Natural killer cell treated with Interleukin-12 subunit alpha and Interleukin-12 subunit beta and Interleukin-15 and Interleukin-18, amount 100 ng/mL, for 72 hours (primary cell): ENCODE results near the gene TRIM14. TPM values are rescaled to one million over a fixed set of nuclear protein-coding genes. Genes with fewer than 3 reads are reported as not detected.
A peak's percentile ranks its signal among the peaks of the same experiment; 100 is the strongest.

Source experiments
- ATAC-seq, 2 donors: fragments of 150-1000 bp; cut with Tn5 transposase in 1 of 2; sonication (Bioruptor Pico), chemical (Tn5 transposase) in 1 of 2; 2 replicates each; pipeline ENCODE4 v1.10.0; 2021
- DNase-seq: peaks from one replicate; pipeline ENCODE4 v3.0.0; 2022; ENCODE audit warnings: low spot score
- H3K27ac Mint-ChIP-seq, 2 donors: 1 replicate in 1 of 2; 2 replicates in 1 of 2; pipeline ENCODE4 v1.8.0; 2022; ENCODE audit warnings: mixed read lengths in 2 of 2, mild to moderate bottlenecking in 1 of 2, moderate library complexity in 1 of 2
- H3K27me3 Mint-ChIP-seq, 2 donors: 1 replicate in 1 of 2; 2 replicates in 1 of 2; pipeline ENCODE4 v1.8.0; 2022; ENCODE audit warnings: mixed read lengths in 2 of 2
- H3K36me3 Mint-ChIP-seq: one replicate; pipeline ENCODE4 v1.8.0; 2022; ENCODE audit warnings: mixed read lengths
- H3K4me1 Mint-ChIP-seq, 2 donors: 1 replicate in 1 of 2; 2 replicates in 1 of 2; pipeline ENCODE4 v1.8.0; 2022; ENCODE audit warnings: low read depth in 2 of 2, mixed read lengths in 2 of 2, mild to moderate bottlenecking in 1 of 2
- H3K4me3 Mint-ChIP-seq: one replicate; pipeline ENCODE4 v1.8.0; 2022; ENCODE audit warnings: mixed read lengths
- H3K9me3 Mint-ChIP-seq: 2 replicates; pipeline ENCODE4 v1.8.0; 2022; ENCODE audit warnings: mixed read lengths
- total RNA-seq, 2 donors: library from RNA; stranded (reverse); gene quantifications; one replicate each; pipeline ENCODE4 v1.2.3, GENCODE V29; 2022

Gene TRIM14, protein sequence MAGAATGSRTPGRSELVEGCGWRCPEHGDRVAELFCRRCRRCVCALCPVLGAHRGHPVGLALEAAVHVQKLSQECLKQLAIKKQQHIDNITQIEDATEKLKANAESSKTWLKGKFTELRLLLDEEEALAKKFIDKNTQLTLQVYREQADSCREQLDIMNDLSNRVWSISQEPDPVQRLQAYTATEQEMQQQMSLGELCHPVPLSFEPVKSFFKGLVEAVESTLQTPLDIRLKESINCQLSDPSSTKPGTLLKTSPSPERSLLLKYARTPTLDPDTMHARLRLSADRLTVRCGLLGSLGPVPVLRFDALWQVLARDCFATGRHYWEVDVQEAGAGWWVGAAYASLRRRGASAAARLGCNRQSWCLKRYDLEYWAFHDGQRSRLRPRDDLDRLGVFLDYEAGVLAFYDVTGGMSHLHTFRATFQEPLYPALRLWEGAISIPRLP
- 10 to 100 TPM; 29.4 to 49.0 TPM for total RNA-seq

- H3K4me1 Mint-ChIP-seq: peaks cover 24 to 32% of the 10 kb centered on the region in 2 donors
- ATAC-seq: peak; percentile 88 to 93
- peak within 1 kb of the TSS; percentile 89 for H3K4me3 Mint-ChIP-seq
- no peaks in the 10 kb centered on the region for H3K36me3 Mint-ChIP-seq
- peak; percentile 82 for DNase-seq
- H3K27ac Mint-ChIP-seq: peak within 1 kb of the TSS; percentile 83 to 91
- no peaks in the 10 kb centered on the region for H3K9me3 Mint-ChIP-seq
- no peaks in the 10 kb centered on the region for H3K27me3 Mint-ChIP-seq
These were observed at the start of gene TRIM14 for GRCh38 chr9:98118640-98119601. TRIM14 (minus strand) TSS chr9:98119222; CDS start chr9:98119188, 34 bp downstream.

GRCh38 chr9:98168153-98168780 lies 49.2 kb upstream of the TRIM14 start:
- Mint-ChIP-seq H3K27me3 (no peaks in the 10 kb centered on the region), H3K36me3 (no peaks in the 10 kb centered on the region), H3K4me1 (peaks cover 16 to 42% of the 10 kb centered on the region in 2 donors), H3K4me3 (no peak overlapping the region), H3K27ac (no peak overlapping the region), H3K9me3 (no peaks in the 10 kb centered on the region)
- DNase-seq: no peak
- ATAC-seq: peak in 1 of 2 donors; percentile 11

DNA sequence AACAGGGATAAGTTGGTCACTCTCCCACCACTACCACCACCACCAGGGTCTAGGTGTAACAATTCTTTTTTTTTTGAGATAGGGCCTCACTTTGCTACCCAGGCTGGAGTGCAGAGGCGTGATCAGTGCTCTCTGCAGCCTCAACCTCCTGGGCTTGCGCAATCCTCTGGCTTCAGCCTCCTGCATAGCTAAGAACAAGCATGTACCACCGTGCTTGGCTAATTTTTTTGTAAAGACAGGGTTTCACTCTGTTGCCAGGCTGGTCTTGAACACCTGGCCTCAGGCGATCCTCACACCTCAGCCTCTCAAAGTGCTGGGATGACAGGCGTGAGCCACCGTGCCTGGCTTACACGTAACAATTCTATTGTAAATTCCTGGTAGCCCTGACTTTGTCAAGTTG lies 45.9 kb upstream of the TRIM14 start:
- DNase-seq (no peak), ATAC-seq (no peak)
- no peaks in the 10 kb centered on the region for H3K27me3 Mint-ChIP-seq
- no peak overlapping the region for H3K4me3 Mint-ChIP-seq
- no peaks in the 10 kb centered on the region for H3K9me3 Mint-ChIP-seq
- H3K36me3 Mint-ChIP-seq: no peaks in the 10 kb centered on the region
- H3K27ac Mint-ChIP-seq: no peak overlapping the region
- peaks cover 20 to 42% of the 10 kb centered on the region in 2 donors for H3K4me1 Mint-ChIP-seq

DNA sequence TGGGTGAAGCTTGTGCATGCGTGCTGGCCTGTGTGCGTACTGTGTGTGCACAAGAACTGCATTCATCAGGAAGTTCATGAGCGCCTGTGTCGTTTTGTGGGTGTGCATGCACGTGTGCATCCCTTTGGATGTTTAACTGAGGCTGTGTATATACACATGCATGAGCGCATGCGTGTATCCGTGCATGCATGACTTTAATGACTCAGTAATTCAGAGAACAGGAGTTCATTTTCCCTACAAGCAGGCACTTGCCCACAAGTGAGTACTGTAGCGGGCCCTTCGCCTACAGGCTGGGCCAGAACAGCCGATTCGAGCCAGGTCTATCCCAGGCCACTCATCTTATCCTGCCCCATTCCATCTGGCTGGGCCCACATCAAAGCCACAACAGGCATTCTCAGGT lies 43.6 kb upstream of the TRIM14 start:
- H3K4me1 Mint-ChIP-seq: peaks cover 28 to 40% of the 10 kb centered on the region in 2 donors
- no peaks in the 10 kb centered on the region for H3K36me3 Mint-ChIP-seq
- DNase-seq: no peak
- no peaks in the 10 kb centered on the region for H3K9me3 Mint-ChIP-seq
- no peaks in the 10 kb centered on the region for H3K27me3 Mint-ChIP-seq
- H3K27ac Mint-ChIP-seq: no peak overlapping the region
- no peak overlapping the region for H3K4me3 Mint-ChIP-seq
- no peak for ATAC-seq

DNA sequence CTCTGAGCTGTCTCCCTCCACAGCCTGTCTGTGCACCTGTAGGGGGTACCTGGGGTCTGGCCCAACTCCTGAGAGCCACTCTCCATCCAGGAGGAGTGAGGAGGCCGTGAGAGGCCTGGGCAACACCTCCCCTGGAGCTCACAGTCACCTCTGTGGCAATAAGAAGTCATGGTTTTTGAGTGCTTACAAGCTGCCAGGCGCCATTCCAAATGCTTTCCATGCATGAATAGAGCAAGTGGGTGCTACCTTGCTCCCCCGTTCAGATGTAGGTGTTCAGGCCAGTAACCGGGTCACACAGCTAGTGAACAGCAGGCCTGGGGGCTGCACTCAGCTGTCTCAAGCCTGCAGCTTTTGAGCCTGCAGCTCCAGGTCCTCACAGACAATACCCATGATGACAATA lies 42.8 kb upstream of the TRIM14 start:
- no peaks in the 10 kb centered on the region for H3K36me3 Mint-ChIP-seq
- H3K4me3 Mint-ChIP-seq: no peak overlapping the region
- no peak for ATAC-seq
- H3K27me3 Mint-ChIP-seq: no peaks in the 10 kb centered on the region
- peaks cover 28 to 40% of the 10 kb centered on the region in 2 donors for H3K4me1 Mint-ChIP-seq
- no peak for DNase-seq
- H3K27ac Mint-ChIP-seq: no peak overlapping the region
- H3K9me3 Mint-ChIP-seq: no peaks in the 10 kb centered on the region

GRCh38 chr9:98159790-98160189 lies 40.8 kb upstream of the TRIM14 start:
- no peaks in the 10 kb centered on the region for H3K36me3 Mint-ChIP-seq
- peaks cover 28 to 32% of the 10 kb centered on the region in 2 donors for H3K4me1 Mint-ChIP-seq
- DNase-seq (no peak), ATAC-seq (no peak)
- peak overlapping the region; percentile 28 for H3K4me3 Mint-ChIP-seq
- H3K9me3 Mint-ChIP-seq: no peaks in the 10 kb centered on the region
- H3K27ac Mint-ChIP-seq: peak overlapping the region; percentile 74 to 90
- no peaks in the 10 kb centered on the region for H3K27me3 Mint-ChIP-seq

GRCh38 chr9:98159301-98159700 lies 40.3 kb upstream of the TRIM14 start:
- H3K27ac Mint-ChIP-seq: peak overlapping the region; percentile 74 to 90
- no peaks in the 10 kb centered on the region for H3K9me3 Mint-ChIP-seq
- no peak for ATAC-seq
- DNase-seq: no peak
- no peaks in the 10 kb centered on the region for H3K27me3 Mint-ChIP-seq
- H3K4me3 Mint-ChIP-seq: peak overlapping the region; percentile 28
- H3K4me1 Mint-ChIP-seq: peaks cover 28 to 30% of the 10 kb centered on the region in 2 donors
- H3K36me3 Mint-ChIP-seq: no peaks in the 10 kb centered on the region

GRCh38 chr9:98158071-98158831 lies 39.2 kb upstream of the TRIM14 start:
- DNase-seq (no peak), ATAC-seq (peak; percentile 84 to 94)
- Mint-ChIP-seq H3K9me3 (no peaks in the 10 kb centered on the region), H3K4me1 (peaks cover 19% of the 10 kb centered on the region in 2 donors), H3K27ac (peak overlapping the region; percentile 74 to 90), H3K4me3 (peak overlapping the region; percentile 59), H3K27me3 (no peaks in the 10 kb centered on the region), H3K36me3 (no peaks in the 10 kb centered on the region)

- no peak for DNase-seq
- Mint-ChIP-seq H3K36me3 (no peaks in the 10 kb centered on the region), H3K4me3 (no peak overlapping the region), H3K4me1 (peaks cover 19% of the 10 kb centered on the region in 2 donors), H3K27ac (no peak overlapping the region), H3K9me3 (no peaks in the 10 kb centered on the region), H3K27me3 (no peaks in the 10 kb centered on the region)
- no peak for ATAC-seq
These were observed 38.4 kb upstream of the TRIM14 start for GRCh38 chr9:98157372-98157771.

DNA sequence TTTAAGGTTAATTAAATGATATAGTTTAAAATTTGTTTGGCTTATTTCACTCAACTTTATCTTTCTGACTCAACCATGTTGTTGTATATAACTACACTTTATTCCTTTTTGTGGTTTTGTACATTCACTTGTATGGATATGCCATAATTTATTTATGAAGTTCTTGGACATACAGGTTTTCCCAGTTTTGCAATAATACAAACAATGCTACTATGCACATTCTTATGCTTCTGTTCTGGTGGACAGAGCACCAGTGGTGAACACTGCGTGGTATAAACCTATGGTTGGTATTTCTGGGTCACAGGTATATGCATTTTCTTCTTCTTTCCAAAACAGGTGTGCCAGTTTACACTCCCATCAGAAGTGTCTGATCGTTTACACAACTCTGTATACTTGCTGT lies 35.7 kb upstream of the TRIM14 start:
- Mint-ChIP-seq H3K36me3 (no peaks in the 10 kb centered on the region), H3K27ac (no peak overlapping the region), H3K27me3 (no peaks in the 10 kb centered on the region), H3K4me1 (peaks cover 16 to 22% of the 10 kb centered on the region in 2 donors), H3K9me3 (no peaks in the 10 kb centered on the region), H3K4me3 (no peak overlapping the region)
- ATAC-seq (no peak), DNase-seq (no peak)

- H3K27ac Mint-ChIP-seq: peak overlapping the region in 1 of 2 donors; percentile 19
- H3K4me1 Mint-ChIP-seq: peaks cover 3 to 10% of the 10 kb centered on the region in 2 donors
- no peaks in the 10 kb centered on the region for H3K9me3 Mint-ChIP-seq
- no peaks in the 10 kb centered on the region for H3K27me3 Mint-ChIP-seq
- H3K36me3 Mint-ChIP-seq: no peaks in the 10 kb centered on the region
- DNase-seq: no peak
- H3K4me3 Mint-ChIP-seq: no peak overlapping the region
- no peak for ATAC-seq
These were observed 33.5 kb upstream of the TRIM14 start for GRCh38 chr9:98152526-98152925.

DNA sequence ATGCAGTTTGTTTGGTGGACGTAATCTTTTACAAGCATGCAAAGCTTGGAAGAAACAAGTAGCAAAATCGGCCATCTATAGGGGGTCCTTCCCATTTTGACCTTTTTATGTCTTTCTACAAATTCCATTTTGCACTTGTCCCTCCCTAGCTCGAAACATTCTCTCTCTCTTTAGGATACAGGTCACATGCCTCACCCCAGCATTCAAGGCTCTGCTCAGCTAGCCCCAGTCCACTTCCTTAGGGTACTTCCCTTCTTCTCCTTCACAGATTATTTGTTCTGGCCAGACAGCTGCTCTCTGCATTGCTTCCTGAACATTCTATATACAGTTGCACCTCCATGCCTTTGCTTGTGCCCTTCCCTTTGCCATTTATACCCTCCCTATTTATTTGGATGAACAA lies 31.7 kb upstream of the TRIM14 start:
- H3K27ac Mint-ChIP-seq: peak overlapping the region in 1 of 2 donors; percentile 60
- ATAC-seq (no peak), DNase-seq (no peak)
- H3K4me3 Mint-ChIP-seq: no peak overlapping the region
- no peaks in the 10 kb centered on the region for H3K36me3 Mint-ChIP-seq
- peaks cover 3 to 14% of the 10 kb centered on the region in 2 donors for H3K4me1 Mint-ChIP-seq
- no peaks in the 10 kb centered on the region for H3K27me3 Mint-ChIP-seq
- no peaks in the 10 kb centered on the region for H3K9me3 Mint-ChIP-seq

GRCh38 chr9:98150164-98150563 lies 31.1 kb upstream of the TRIM14 start:
- no peak overlapping the region for H3K4me3 Mint-ChIP-seq
- H3K36me3 Mint-ChIP-seq: no peaks in the 10 kb centered on the region
- H3K27ac Mint-ChIP-seq: peak overlapping the region in 1 of 2 donors; percentile 60
- ATAC-seq (no peak), DNase-seq (no peak)
- no peaks in the 10 kb centered on the region for H3K9me3 Mint-ChIP-seq
- peaks cover 3 to 14% of the 10 kb centered on the region in 2 donors for H3K4me1 Mint-ChIP-seq
- no peaks in the 10 kb centered on the region for H3K27me3 Mint-ChIP-seq
